Neural cell (in vitro differentiated cells): ENCODE results near the gene P2RX2.

ENCODE experiments used
- CTCF ChIP-seq: fragments of 450-650 bp; IDR thresholded peaks from 2 replicates; pipeline ENCODE4 v1.5.1; 2014; ENCODE audit warnings: antibody characterized with exemption, mild to moderate bottlenecking, moderate library complexity; ENCODE audit not compliant: poor library complexity, severe bottlenecking
- EP300 ChIP-seq: fragments of 450-650 bp; conservative IDR thresholded peaks from 2 replicates; pipeline ENCODE4 v1.6.1; 2014; ENCODE audit warnings: antibody characterized with exemption, mild to moderate bottlenecking, moderate library complexity; ENCODE audit not compliant: poor library complexity, severe bottlenecking
- EZH2 ChIP-seq: fragments of 200-600, 300-800 bp; shearing (Covaris generic), sonication (generic); IDR thresholded peaks from 2 replicates; pipeline ENCODE4 v1.6.1; 2014; ENCODE audit warnings: antibody characterized with exemption, low read length, borderline replicate concordance, mild to moderate bottlenecking; ENCODE audit not compliant: insufficient read depth, poor library complexity, severe bottlenecking
- MXI1 ChIP-seq: fragments of 450-650 bp; conservative IDR thresholded peaks from 2 replicates; pipeline ENCODE4 v1.6.1; 2014; ENCODE audit warnings: antibody characterized with exemption, mild to moderate bottlenecking; ENCODE audit not compliant: poor library complexity, severe bottlenecking

DNA sequence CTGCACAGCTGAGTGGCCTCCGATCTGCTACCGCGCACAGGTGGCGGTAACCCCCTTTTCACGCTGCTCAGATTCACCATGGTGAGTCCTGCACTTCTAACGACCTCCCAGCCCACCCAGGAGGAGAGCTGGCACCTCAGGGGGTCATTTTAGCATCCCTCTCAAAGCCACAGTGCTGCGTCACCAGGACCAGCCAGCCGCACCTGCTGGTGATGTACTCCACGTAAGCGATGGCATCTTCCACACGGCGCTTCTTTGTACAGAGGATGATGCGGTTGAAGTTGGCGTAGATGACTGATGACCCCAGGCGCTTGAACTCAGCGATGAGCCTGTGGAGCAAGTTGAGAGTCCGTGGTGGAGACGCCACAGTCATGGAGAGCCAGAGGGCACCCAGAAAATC is 19.2 kb downstream of the P2RX2 start:
- TF ChIP-seq EP300 (no peak), EZH2 (no peak), CTCF (no peak), MXI1 (no peak)
